Right lobe of liver (tissue), 4 donors: Measurements from ENCODE around the gene SCUBE3.

Experiments
- CTCF ChIP-seq, 4 donors: fragments of 200-600 bp in 3 of 4; fragments of 450-650 bp in 1 of 4; IDR thresholded peaks; one replicate each; pipeline versions ENCODE4 v1.5.1 to v1.8.0; 2016 to 2022; ENCODE audit warnings: antibody characterized with exemption in 4 of 4, mild to moderate bottlenecking in 2 of 4
- POLR2A ChIP-seq: fragments of 450-650 bp; IDR thresholded peaks from one replicate; pipeline ENCODE4 v1.6.1; 2017; ENCODE audit warnings: antibody characterized with exemption, mild to moderate bottlenecking
- donor health status: DM: no; HTN: no; CAD: no.
- donor health status: DM: no; HTN: no; CAD: no.
- donor health status: DM: no; HTN: yes; CAD: no.

GRCh38 chr6:35295036-35295435 is 81.3 kb downstream of the SCUBE3 start:
- TF ChIP-seq CTCF (IDR thresholded peaks at IDR 0.05) (no peak), POLR2A (no peak)
